DOHH2 (cell line): Measurements from ENCODE around the gene UFD1.

Source experiments
- H3F3A ChIP-seq: fragments of 200-600 bp; sonication (generic), shearing (Covaris generic); 2 replicates; pipeline ENCODE4 v1.6.0; 2016; ENCODE audit warnings: antibody characterized with exemption, mild to moderate bottlenecking; ENCODE audit not compliant: control insufficient read depth, insufficient read depth
- H3K27ac ChIP-seq: fragments of 200-600 bp; sonication (generic); 2 replicates; pipeline ENCODE4 v1.5.1; 2014; ENCODE audit warnings: low read depth, mild to moderate bottlenecking, low read length, moderate library complexity
- H3K27me3 ChIP-seq: fragments of 200-600 bp; sonication (generic); 2 replicates; pipeline ENCODE4 v1.6.1; 2014; ENCODE audit warnings: mild to moderate bottlenecking, low read length, mixed read lengths; ENCODE audit not compliant: control insufficient read depth
- H3K36me3 ChIP-seq: fragments of 200-600 bp; sonication (generic); 2 replicates; pipeline ENCODE4 v1.6.1; 2014; ENCODE audit warnings: mild to moderate bottlenecking, low read length, moderate library complexity, mixed read lengths; ENCODE audit not compliant: control insufficient read depth
- H3K4me1 ChIP-seq: fragments of 200-600 bp; sonication (generic); 2 replicates; pipeline ENCODE4 v1.6.1; 2014; ENCODE audit warnings: mild to moderate bottlenecking, low read length, mixed read lengths; ENCODE audit not compliant: control insufficient read depth
- H3K4me2 ChIP-seq: fragments of 200-600 bp; sonication (generic); 2 replicates; pipeline ENCODE4 v1.6.0; 2014; ENCODE audit warnings: mild to moderate bottlenecking, low read length, moderate library complexity
- H3K4me3 ChIP-seq: fragments of 200-600 bp; sonication (generic); 2 replicates; pipeline ENCODE4 v1.5.1; 2014; ENCODE audit warnings: mild to moderate bottlenecking, low read length, mixed read lengths
- H3K79me2 ChIP-seq: fragments of 200-600 bp; sonication (generic); 2 replicates; pipeline ENCODE4 v1.6.1; 2014; ENCODE audit warnings: mild to moderate bottlenecking, low read length, mixed read lengths; ENCODE audit not compliant: control insufficient read depth
- H3K9me2 ChIP-seq: fragments of 200-600 bp; sonication (generic); replicated peaks from 2 replicates; pipeline ENCODE4 v1.6.1; 2014; ENCODE audit warnings: mild to moderate bottlenecking, low read length, mixed read lengths; ENCODE audit not compliant: control insufficient read depth
- H3K9me3 ChIP-seq: fragments of 200-600 bp; sonication (generic); 2 replicates; pipeline ENCODE4 v1.6.1; 2014; ENCODE audit warnings: antibody characterized with exemption, low read length, mixed read lengths; ENCODE audit not compliant: control insufficient read depth, insufficient read depth
- H4K20me1 ChIP-seq: fragments of 200-600 bp; sonication (generic); 2 replicates; pipeline ENCODE4 v1.6.0; 2014; ENCODE audit warnings: low read depth, mild to moderate bottlenecking, antibody characterized with exemption, low read length, moderate library complexity; ENCODE audit not compliant: control insufficient read depth, insufficient read depth
- CTCF ChIP-seq: fragments of 200-600 bp; sonication (generic); IDR thresholded peaks from one replicate; pipeline ENCODE4 v1.5.1; 2014; ENCODE audit warnings: antibody characterized with exemption, mild to moderate bottlenecking, low read depth, low read length; ENCODE audit not compliant: poor library complexity, severe bottlenecking
- EZH2phosphoT487 ChIP-seq: fragments of 200-600 bp; sonication (generic); IDR thresholded peaks from 2 replicates; pipeline ENCODE4 v1.6.1; 2017; ENCODE audit warnings: borderline replicate concordance, mild to moderate bottlenecking, antibody characterized with exemption, low read length, moderate library complexity, mixed read lengths

The UFD1 gene

GRCh38 chr22:19515654-19516377, 36.8 kb upstream of the UFD1 start:
- Histone ChIP-seq H4K20me1 (no peaks in the 10 kb centered on the region), H3K9me3 (no peaks in the 10 kb centered on the region), H3K27ac (no peak overlapping the region), H3F3A (no peaks in the 10 kb centered on the region), H3K4me1 (no peaks in the 10 kb centered on the region), H3K9me2 (no peaks in the 10 kb centered on the region), H3K27me3 (no peaks in the 10 kb centered on the region), H3K79me2 (no peaks in the 10 kb centered on the region), H3K4me3 (no peak overlapping the region), H3K36me3 (peaks cover 78% of the 10 kb centered on the region), H3K4me2 (no peak overlapping the region)
- no peak for TF ChIP-seq CTCF
- TF ChIP-seq EZH2phosphoT487: no peak

GRCh38 chr22:19514831-19515565, 36.0 kb upstream of the UFD1 start:
- Histone ChIP-seq H3K9me3 (no peaks in the 10 kb centered on the region), H3K4me1 (no peaks in the 10 kb centered on the region), H4K20me1 (no peaks in the 10 kb centered on the region), H3K79me2 (no peaks in the 10 kb centered on the region), H3K4me2 (no peak overlapping the region), H3K36me3 (peaks cover 84% of the 10 kb centered on the region), H3F3A (no peaks in the 10 kb centered on the region), H3K27ac (no peak overlapping the region), H3K4me3 (no peak overlapping the region), H3K27me3 (no peaks in the 10 kb centered on the region), H3K9me2 (no peaks in the 10 kb centered on the region)
- TF ChIP-seq CTCF (no peak), EZH2phosphoT487 (no peak)

GRCh38 chr22:19513823-19514222, 34.8 kb upstream of the UFD1 start:
- no peaks in the 10 kb centered on the region for H4K20me1 ChIP-seq
- H3K9me2 ChIP-seq: no peaks in the 10 kb centered on the region
- H3F3A ChIP-seq: no peaks in the 10 kb centered on the region
- no peaks in the 10 kb centered on the region for H3K79me2 ChIP-seq
- H3K27me3 ChIP-seq: no peaks in the 10 kb centered on the region
- H3K4me3 ChIP-seq: no peak overlapping the region
- TF ChIP-seq EZH2phosphoT487: no peak
- no peak for TF ChIP-seq CTCF
- H3K27ac ChIP-seq: no peak overlapping the region
- no peaks in the 10 kb centered on the region for H3K9me3 ChIP-seq
- H3K36me3 ChIP-seq: peaks cover 90% of the 10 kb centered on the region
- H3K4me2 ChIP-seq: no peak overlapping the region
- no peaks in the 10 kb centered on the region for H3K4me1 ChIP-seq
